Smooth muscle cell (in vitro differentiated cells): ENCODE results near the gene KIF16B. TPM values are rescaled to one million over a fixed set of nuclear protein-coding genes. Genes with fewer than 3 reads are reported as not detected.

Source experiments
- DNase-seq: peaks from one replicate; lab custom pipeline; 2025; ENCODE audit not compliant: unreplicated experiment; lab: John Stamatoyannopoulos, UW
- H2AFZ ChIP-seq: fragments of 200-600 bp; sonication (generic); 2 replicates; pipeline ENCODE4 v1.6.0; 2016; ENCODE audit warnings: antibody characterized with exemption, low read depth, mild to moderate bottlenecking
- H3F3A ChIP-seq: fragments of 200-600 bp; sonication (generic); 2 replicates; pipeline ENCODE4 v1.6.0; 2017; ENCODE audit warnings: antibody characterized with exemption, low read depth
- H3K27ac ChIP-seq: fragments of 200-600 bp; sonication (generic); 2 replicates; pipeline ENCODE4 v1.5.1; 2016; ENCODE audit warnings: low read depth, mild to moderate bottlenecking
- H3K27me3 ChIP-seq: fragments of 200-600 bp; sonication (generic); 2 replicates; pipeline ENCODE4 v1.6.1; 2016; ENCODE audit warnings: low read depth, mild to moderate bottlenecking
- H3K36me3 ChIP-seq: fragments of 200-600 bp; sonication (generic); 2 replicates; pipeline ENCODE4 v1.5.1; 2016; ENCODE audit warnings: low read depth
- H3K4me1 ChIP-seq: fragments of 200-600 bp; sonication (generic); 2 replicates; pipeline ENCODE4 v1.5.1; 2016; ENCODE audit warnings: low read depth
- H3K4me2 ChIP-seq: fragments of 200-600 bp; sonication (generic); 2 replicates; pipeline ENCODE4 v1.6.0; 2016; ENCODE audit warnings: mild to moderate bottlenecking
- H3K4me3 ChIP-seq: fragments of 200-600 bp; sonication (generic); 2 replicates; pipeline ENCODE4 v1.5.1; 2016; ENCODE audit warnings: mild to moderate bottlenecking
- H3K79me2 ChIP-seq: fragments of 200-600 bp; sonication (generic); 2 replicates; pipeline ENCODE4 v1.6.0; 2016; ENCODE audit warnings: low read depth, mild to moderate bottlenecking
- H3K9ac ChIP-seq: fragments of 200-600 bp; sonication (generic); 2 replicates; pipeline ENCODE4 v1.6.0; 2016; ENCODE audit warnings: low read depth
- H3K9me3 ChIP-seq: fragments of 200-600 bp; sonication (generic); replicated peaks from 2 replicates; pipeline ENCODE4 v1.5.1; 2016; ENCODE audit warnings: low read depth
- H4K20me1 ChIP-seq: fragments of 200-600 bp; sonication (generic); 2 replicates; pipeline ENCODE4 v1.6.0; 2016; ENCODE audit warnings: low read depth
- CTCF ChIP-seq: fragments of 200-600 bp; sonication (generic); IDR thresholded peaks from 2 replicates; pipeline ENCODE4 v1.5.1; 2017; ENCODE audit warnings: borderline replicate concordance, mild to moderate bottlenecking, antibody characterized with exemption; ENCODE audit not compliant: insufficient read depth, poor library complexity, severe bottlenecking
- WGBS: methylation state at CpG from one replicate; pipeline ENCODE4 v1.1.7; 2016; ENCODE audit warnings: low lambda C conversion rate; 5-methylcytosine and 5-hydroxymethylcytosine counted together
- polyA plus RNA-seq: library from polyadenylated mRNA; unstranded; fragments of >200 nt; fragmentation: Nextera tagmentation; extraction: Ambion mirVana; gene quantifications from 2 replicates; pipeline ENCODE4 v1.2.1, GENCODE V29; 2016
- total RNA-seq: library from RNA; depleted of rRNA; stranded (reverse); fragments of >200 nt; gene quantifications from 2 replicates; pipeline ENCODE4 v1.2.3, GENCODE V29; 2014

KIF16B gene
- total and polyA plus RNA-seq, 2 experiments from 2014 or later: 3.6 to 12.9 TPM

DNA sequence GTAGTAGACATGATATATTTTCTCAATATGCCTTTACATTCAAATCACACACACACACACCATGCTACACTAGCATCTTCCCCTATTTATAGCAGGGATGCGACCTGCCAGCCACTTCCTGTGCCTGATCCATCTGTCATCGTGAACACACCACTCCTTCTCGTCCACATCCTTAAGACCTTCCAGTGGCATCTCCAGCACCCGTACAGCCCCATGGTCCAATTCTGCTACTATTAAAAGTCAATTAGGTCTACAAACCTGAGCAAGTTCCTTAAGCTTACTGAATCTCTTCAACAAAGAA, 54.5 kb downstream of the KIF16B start:
- Histone ChIP-seq H4K20me1 (no peaks in the 10 kb centered on the region), H3K27ac (no peak overlapping the region), H3F3A (no peaks in the 10 kb centered on the region), H3K4me3 (no peak overlapping the region), H3K4me1 (peaks cover 8% of the 10 kb centered on the region), H3K79me2 (no peaks in the 10 kb centered on the region), H3K4me2 (no peak overlapping the region), H3K36me3 (no peaks in the 10 kb centered on the region), H3K27me3 (no peaks in the 10 kb centered on the region), H3K9ac (no peak overlapping the region), H2AFZ (no peak overlapping the region), H3K9me3 (no peaks in the 10 kb centered on the region)
- TF ChIP-seq CTCF: no peak
- WGBS: 85% methylated on average over 4 of the region's 4 CpGs
- DNase-seq: no peak

DNA sequence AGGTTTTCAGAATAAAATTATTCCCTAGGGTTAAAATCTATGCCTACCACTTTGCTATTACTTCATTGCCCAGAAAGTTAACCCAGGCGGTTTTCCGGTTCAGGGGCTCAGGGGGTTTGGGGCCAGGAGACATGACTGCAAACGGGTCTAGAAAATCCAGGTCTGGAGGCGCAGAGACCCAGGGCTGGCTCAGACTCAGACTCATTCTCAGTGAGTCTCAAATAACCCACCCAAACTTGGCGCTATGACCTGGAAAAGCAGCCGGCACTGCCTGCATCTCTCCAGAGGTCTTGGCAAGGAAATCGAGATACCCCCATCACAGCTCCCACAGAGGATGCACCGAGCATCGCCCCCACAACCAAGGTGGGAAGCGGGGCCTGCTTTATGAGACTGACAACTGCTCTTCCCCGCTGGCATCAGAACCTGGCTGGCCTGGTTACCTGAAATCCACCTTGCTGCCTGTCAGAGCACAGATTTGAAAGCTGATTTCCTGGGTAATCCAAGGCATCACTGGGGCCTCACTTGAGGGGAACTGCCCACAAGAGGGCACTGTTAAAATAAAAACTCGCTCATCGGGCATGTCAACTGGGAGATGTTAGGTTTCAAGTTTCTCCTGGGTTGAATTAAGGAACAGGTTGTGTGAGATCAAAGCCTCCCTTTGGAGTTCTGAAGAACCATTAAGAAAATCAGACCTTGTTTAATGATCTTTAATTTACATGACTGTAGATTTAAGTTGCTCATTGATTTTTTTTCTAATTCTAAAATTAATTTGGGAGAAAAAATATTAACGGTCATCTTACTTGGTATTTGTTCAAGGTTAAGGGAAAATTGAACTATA, 55.1 kb downstream of the KIF16B start:
- Histone ChIP-seq H3K79me2 (no peaks in the 10 kb centered on the region), H3K27ac (no peak overlapping the region), H3K4me3 (no peak overlapping the region), H3K4me2 (no peak overlapping the region), H3K9me3 (no peaks in the 10 kb centered on the region), H3K36me3 (no peaks in the 10 kb centered on the region), H2AFZ (no peak overlapping the region), H3K4me1 (peaks cover 8% of the 10 kb centered on the region), H4K20me1 (no peaks in the 10 kb centered on the region), H3F3A (no peaks in the 10 kb centered on the region), H3K9ac (no peak overlapping the region), H3K27me3 (no peaks in the 10 kb centered on the region)
- 81% methylated on average over 14 of the region's 14 CpGs for WGBS
- no peak for DNase-seq
- peak; percentile 65 for TF ChIP-seq CTCF

- Histone ChIP-seq H3K9ac (no peak overlapping the region), H3K4me1 (peaks cover 8% of the 10 kb centered on the region), H2AFZ (no peak overlapping the region), H4K20me1 (no peaks in the 10 kb centered on the region), H3F3A (no peaks in the 10 kb centered on the region), H3K27ac (no peak overlapping the region), H3K36me3 (no peaks in the 10 kb centered on the region), H3K27me3 (no peaks in the 10 kb centered on the region), H3K4me2 (no peak overlapping the region), H3K4me3 (no peak overlapping the region), H3K79me2 (no peaks in the 10 kb centered on the region), H3K9me3 (no peaks in the 10 kb centered on the region)
- no peak for TF ChIP-seq CTCF
- 95% methylated on average over 1 of the region's 1 CpG for WGBS
- no peak for DNase-seq
Measured at GRCh38 chr20:16516794-16517193, 56.5 kb downstream of the KIF16B start.

DNA sequence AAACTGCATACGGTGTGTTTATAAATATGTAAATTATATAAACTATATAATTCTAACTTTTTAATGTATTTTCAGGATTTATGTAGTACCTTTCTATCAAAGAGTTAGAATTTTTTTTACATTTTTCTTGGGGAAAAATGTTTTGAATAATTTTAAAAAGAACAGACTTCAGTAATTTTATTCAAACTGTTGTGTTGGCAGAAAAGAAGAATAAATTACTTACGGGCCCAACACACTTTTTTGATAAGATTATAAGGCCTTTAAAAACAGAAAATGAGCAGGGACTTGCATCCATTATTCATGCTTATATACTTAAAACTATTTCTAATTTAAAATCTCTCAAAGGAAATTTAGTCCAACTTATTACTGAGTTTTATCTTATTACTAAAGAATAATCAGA, 58.2 kb downstream of the KIF16B start:
- Histone ChIP-seq H3K9ac (no peak overlapping the region), H3K4me1 (no peaks in the 10 kb centered on the region), H3K27ac (no peak overlapping the region), H3F3A (no peaks in the 10 kb centered on the region), H3K79me2 (no peaks in the 10 kb centered on the region), H3K27me3 (no peaks in the 10 kb centered on the region), H3K9me3 (no peaks in the 10 kb centered on the region), H3K4me3 (no peak overlapping the region), H3K4me2 (no peak overlapping the region), H2AFZ (no peak overlapping the region), H3K36me3 (no peaks in the 10 kb centered on the region), H4K20me1 (no peaks in the 10 kb centered on the region)
- no peak for TF ChIP-seq CTCF
- WGBS: 78% methylated on average over 2 of the region's 2 CpGs
- DNase-seq: no peak
